MM.1S (cell line): ENCODE measurements around the gene YPEL4.
"Not testable (repeated sequence)": the region's sequence is repeated elsewhere in the genome, so short reads cannot be mapped to it uniquely, and the experiment has no call there.

Experiments used
- DNase-seq: peaks from one replicate; pipeline ENCODE4 v3.0.0-alpha.2; 2015
- H2AFZ ChIP-seq: fragments of 300-600 bp; sonication (generic); 2 replicates; pipeline ENCODE4 v1.6.0; 2016; ENCODE audit warnings: antibody characterized with exemption, low read length
- H3F3A ChIP-seq: fragments of 300-600 bp; sonication (generic); 2 replicates; pipeline ENCODE4 v1.6.1; 2016; ENCODE audit warnings: mild to moderate bottlenecking, antibody characterized with exemption, low read length, moderate library complexity, mixed read lengths; ENCODE audit not compliant: insufficient read depth
- H3K27ac ChIP-seq: fragments of 300-600 bp; sonication (generic); 2 replicates; pipeline ENCODE4 v1.5.1; 2016; ENCODE audit warnings: mild to moderate bottlenecking, low read length
- H3K27me3 ChIP-seq: fragments of 300-600 bp; sonication (generic); replicated peaks from 2 replicates; pipeline ENCODE4 v1.6.0; 2016; ENCODE audit warnings: low read length; ENCODE audit not compliant: insufficient read depth
- H3K36me3 ChIP-seq: fragments of 300-600 bp; sonication (generic); replicated peaks from 2 replicates; pipeline ENCODE4 v1.6.1; 2016; ENCODE audit warnings: mild to moderate bottlenecking, low read length, mixed read lengths; ENCODE audit not compliant: insufficient read depth
- H3K4me1 ChIP-seq: fragments of 300-600 bp; sonication (generic); 2 replicates; pipeline ENCODE4 v1.6.1; 2016; ENCODE audit warnings: low read length, mixed read lengths
- H3K4me2 ChIP-seq: fragments of 300-600 bp; sonication (generic); 2 replicates; pipeline ENCODE4 v1.6.0; 2016; ENCODE audit warnings: low read depth, low read length
- H3K4me3 ChIP-seq: fragments of 300-600 bp; sonication (generic); 2 replicates; pipeline ENCODE4 v1.5.1; 2016; ENCODE audit warnings: low read length, mixed read lengths
- H3K79me2 ChIP-seq: fragments of 300-600 bp; sonication (generic); 2 replicates; pipeline ENCODE4 v1.6.1; 2016; ENCODE audit warnings: mixed run types, low read length, mixed read lengths
- H3K9ac ChIP-seq: fragments of 300-600 bp; sonication (generic); 2 replicates; pipeline ENCODE4 v1.6.1; 2016; ENCODE audit warnings: low read length, mixed read lengths
- H3K9me2 ChIP-seq: fragments of 300-600 bp; sonication (generic); replicated peaks from 2 replicates; pipeline ENCODE4 v1.6.1; 2016; ENCODE audit warnings: mild to moderate bottlenecking, low read length, mixed read lengths; ENCODE audit not compliant: insufficient read depth
- H3K9me3 ChIP-seq: fragments of 300-600 bp; sonication (generic); replicated peaks from 2 replicates; pipeline ENCODE4 v1.6.1; 2016; ENCODE audit warnings: mild to moderate bottlenecking, low read length, mixed read lengths; ENCODE audit not compliant: insufficient read depth
- H4K20me1 ChIP-seq: fragments of 300-600 bp; sonication (generic); 2 replicates; pipeline ENCODE4 v1.6.1; 2016; ENCODE audit warnings: mild to moderate bottlenecking, low read length, moderate library complexity, mixed read lengths; ENCODE audit not compliant: insufficient read depth
- EZH2 ChIP-seq: fragments of 300-600 bp; sonication (generic); optimal IDR thresholded peaks from 2 replicates; pipeline ENCODE3; 2017; ENCODE audit warnings: low read depth, mild to moderate bottlenecking, antibody characterized with exemption, low read length, mixed read lengths
- EZH2phosphoT487 ChIP-seq: fragments of 300-600 bp; sonication (generic); IDR thresholded peaks from 2 replicates; pipeline ENCODE4 v1.6.1; 2018; ENCODE audit warnings: antibody characterized with exemption, low read length
- TF ChIP-seq, protein P1 (sequence below): fragments of 300-600 bp; sonication (generic); IDR thresholded peaks from 2 replicates; pipeline ENCODE4 v1.5.1; 2016; ENCODE audit warnings: antibody characterized with exemption, low read length, mixed read lengths

Gene YPEL4

GRCh38 chr11:57652662-57653061 lies 3.0 kb upstream of the YPEL4 start:
- Histone ChIP-seq H2AFZ (peak overlapping the region; percentile 59), H3K9ac (no peak overlapping the region), H3K4me3 (peak overlapping the region; percentile 22; the same call in 1 of the 2 replicates)

DNA sequence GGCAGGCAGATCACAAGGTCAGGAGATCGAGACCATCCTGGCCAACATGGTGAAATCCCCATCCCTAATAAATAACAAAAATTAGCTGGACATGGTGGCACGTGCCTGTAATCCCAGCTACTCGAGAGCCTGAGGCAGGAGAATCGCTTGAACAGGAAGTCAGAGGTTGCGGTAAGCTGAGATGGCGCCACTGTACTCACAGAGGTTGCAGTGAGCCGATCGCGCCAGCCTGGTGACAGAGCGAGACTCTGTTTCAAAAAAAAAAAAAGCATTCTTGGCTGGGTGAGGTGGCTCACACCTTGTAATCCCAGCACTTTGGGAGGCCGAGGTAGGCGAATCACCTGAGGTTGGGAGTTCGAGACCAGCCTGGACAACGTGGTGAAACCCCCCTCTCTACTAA lies 2.5 kb upstream of the YPEL4 start:
- H3K4me2 ChIP-seq, result peak overlapping the region; percentile 35; the same call in 1 of the 2 replicates
- H3K9me2 ChIP-seq, result not testable (repeated sequence)
- peaks cover 24% of the 10 kb centered on the region for H3K4me1 ChIP-seq

More at GRCh38 chr11:57652662-57653061, 3.0 kb upstream of the YPEL4 start:
- Histone ChIP-seq H3K27me3 (peaks cover 15% of the 10 kb centered on the region), H3K9me2 (no peaks in the 10 kb centered on the region), H3F3A (peaks cover 7% of the 10 kb centered on the region), H3K36me3 (no peaks in the 10 kb centered on the region), H3K27ac (no peak overlapping the region), H3K79me2 (peaks cover 1% of the 10 kb centered on the region), H3K9me3 (no peaks in the 10 kb centered on the region), H3K4me1 (peaks cover 24% of the 10 kb centered on the region), H3K4me2 (peak overlapping the region; percentile 35), H4K20me1 (no peaks in the 10 kb centered on the region)
- TF ChIP-seq, protein P1, sequence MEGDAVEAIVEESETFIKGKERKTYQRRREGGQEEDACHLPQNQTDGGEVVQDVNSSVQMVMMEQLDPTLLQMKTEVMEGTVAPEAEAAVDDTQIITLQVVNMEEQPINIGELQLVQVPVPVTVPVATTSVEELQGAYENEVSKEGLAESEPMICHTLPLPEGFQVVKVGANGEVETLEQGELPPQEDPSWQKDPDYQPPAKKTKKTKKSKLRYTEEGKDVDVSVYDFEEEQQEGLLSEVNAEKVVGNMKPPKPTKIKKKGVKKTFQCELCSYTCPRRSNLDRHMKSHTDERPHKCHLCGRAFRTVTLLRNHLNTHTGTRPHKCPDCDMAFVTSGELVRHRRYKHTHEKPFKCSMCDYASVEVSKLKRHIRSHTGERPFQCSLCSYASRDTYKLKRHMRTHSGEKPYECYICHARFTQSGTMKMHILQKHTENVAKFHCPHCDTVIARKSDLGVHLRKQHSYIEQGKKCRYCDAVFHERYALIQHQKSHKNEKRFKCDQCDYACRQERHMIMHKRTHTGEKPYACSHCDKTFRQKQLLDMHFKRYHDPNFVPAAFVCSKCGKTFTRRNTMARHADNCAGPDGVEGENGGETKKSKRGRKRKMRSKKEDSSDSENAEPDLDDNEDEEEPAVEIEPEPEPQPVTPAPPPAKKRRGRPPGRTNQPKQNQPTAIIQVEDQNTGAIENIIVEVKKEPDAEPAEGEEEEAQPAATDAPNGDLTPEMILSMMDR, result no peak
- no peak for TF ChIP-seq EZH2
- no peak for DNase-seq

DNA sequence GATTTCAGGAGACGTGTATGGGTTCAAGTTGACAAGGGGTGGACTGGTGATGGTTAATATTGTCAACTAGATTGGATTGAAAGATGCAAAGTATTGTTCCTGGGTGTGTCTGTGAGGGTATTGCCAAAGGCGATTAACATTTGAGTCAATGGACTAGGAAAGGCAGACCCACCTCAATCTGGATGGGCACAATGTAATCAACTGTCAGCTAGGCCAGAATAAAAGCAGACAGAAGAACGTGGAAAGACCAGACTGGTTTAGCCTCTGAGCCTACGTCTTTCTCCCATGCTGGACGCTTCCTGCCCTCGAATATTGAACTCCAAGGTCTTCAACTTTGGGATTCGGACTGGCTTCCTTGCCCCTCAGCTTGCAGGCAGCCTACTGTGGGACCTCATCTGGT lies 1.7 kb upstream of the YPEL4 start:
- TF ChIP-seq EZH2phosphoT487 (no peak), EZH2 (no peak)
- TF ChIP-seq, protein P1, result no peak
- H3K4me2 ChIP-seq, result no peak overlapping the region
- peaks cover 7% of the 10 kb centered on the region for H3F3A ChIP-seq
- DNase-seq, result no peak
- H4K20me1 ChIP-seq, result no peaks in the 10 kb centered on the region
- H2AFZ ChIP-seq, result no peak overlapping the region
- H3K9me3 ChIP-seq, result no peaks in the 10 kb centered on the region
- peaks cover 27% of the 10 kb centered on the region for H3K27me3 ChIP-seq
- H3K9ac ChIP-seq, result no peak overlapping the region
- H3K4me3 ChIP-seq, result no peak overlapping the region
- H3K9me2 ChIP-seq, result no peaks in the 10 kb centered on the region
- no peaks in the 10 kb centered on the region for H3K36me3 ChIP-seq
- no peaks in the 10 kb centered on the region for H3K79me2 ChIP-seq
- H3K27ac ChIP-seq, result no peak overlapping the region
- peaks cover 19% of the 10 kb centered on the region for H3K4me1 ChIP-seq

More for the DNA sequence above, 2.5 kb upstream of the YPEL4 start:
- 0 out of 2 replicates have a peak overlapping the region, but pooled peaks have one; percentile 22 for H3K4me3 ChIP-seq
- not testable (repeated sequence) for H3K79me2 ChIP-seq, H3K27ac ChIP-seq, H3K9ac ChIP-seq, H3F3A ChIP-seq, DNase-seq, H4K20me1 ChIP-seq, H3K36me3 ChIP-seq, H3K9me3 ChIP-seq
- peak overlapping the region; percentile 59; the same call in 1 of the 2 replicates for H2AFZ ChIP-seq
- H3K27me3 ChIP-seq, result peaks cover 19% of the 10 kb centered on the region

DNA sequence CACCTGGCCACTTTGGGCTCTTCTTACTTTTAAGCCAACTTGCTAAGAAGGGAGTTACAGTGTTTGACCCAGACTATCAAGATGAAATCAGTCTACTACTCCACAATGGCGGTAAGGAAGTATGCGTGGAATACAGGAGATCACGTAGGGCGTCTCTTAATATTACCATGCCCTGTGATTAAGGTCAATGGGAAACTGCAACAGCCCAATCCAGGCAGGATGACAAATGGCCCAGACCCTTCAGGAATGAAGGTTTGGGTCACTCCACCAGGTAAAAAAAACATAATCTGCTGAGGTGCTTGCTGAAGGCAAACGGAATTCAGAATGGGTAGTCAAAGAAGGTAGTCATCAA lies 1.0 kb upstream of the YPEL4 start:
- Histone ChIP-seq H4K20me1 (no peaks in the 10 kb centered on the region), H3K9ac (no peak overlapping the region), H3K4me2 (no peak overlapping the region), H3K36me3 (no peaks in the 10 kb centered on the region), H2AFZ (no peak overlapping the region), H3K4me3 (no peak overlapping the region), H3K9me2 (no peaks in the 10 kb centered on the region), H3K27me3 (peaks cover 29% of the 10 kb centered on the region), H3K9me3 (no peaks in the 10 kb centered on the region), H3K4me1 (peaks cover 17% of the 10 kb centered on the region), H3K79me2 (no peaks in the 10 kb centered on the region), H3K27ac (no peak overlapping the region), H3F3A (peaks cover 7% of the 10 kb centered on the region)
- no peak for DNase-seq
- TF ChIP-seq EZH2phosphoT487, result no peak
- TF ChIP-seq, protein P1, result no peak
- TF ChIP-seq EZH2, result no peak
